Uterus (tissue), 2 donors: ENCODE measurements around the gene TMEM167A.

Experiments used
- POLR2A ChIP-seq, 2 donors: fragments of 450-650 bp; IDR thresholded peaks; one replicate each; pipeline ENCODE4 v1.6.1; 2016; ENCODE audit warnings: antibody characterized with exemption in 2 of 2, mild to moderate bottlenecking in 1 of 2, moderate library complexity in 1 of 2
- TF ChIP-seq, protein P1 (sequence below), 4 experiments: fragments of 200-600 bp in 2 of 4; fragments of 450-650 bp in 2 of 4; sonication (generic) in 2 of 4; IDR thresholded peaks; one replicate each; pipeline ENCODE4 v1.5.1; 2016 to 2019; ENCODE audit warnings: antibody characterized with exemption in 4 of 4, mild to moderate bottlenecking in 2 of 4, moderate library complexity in 1 of 4

DNA sequence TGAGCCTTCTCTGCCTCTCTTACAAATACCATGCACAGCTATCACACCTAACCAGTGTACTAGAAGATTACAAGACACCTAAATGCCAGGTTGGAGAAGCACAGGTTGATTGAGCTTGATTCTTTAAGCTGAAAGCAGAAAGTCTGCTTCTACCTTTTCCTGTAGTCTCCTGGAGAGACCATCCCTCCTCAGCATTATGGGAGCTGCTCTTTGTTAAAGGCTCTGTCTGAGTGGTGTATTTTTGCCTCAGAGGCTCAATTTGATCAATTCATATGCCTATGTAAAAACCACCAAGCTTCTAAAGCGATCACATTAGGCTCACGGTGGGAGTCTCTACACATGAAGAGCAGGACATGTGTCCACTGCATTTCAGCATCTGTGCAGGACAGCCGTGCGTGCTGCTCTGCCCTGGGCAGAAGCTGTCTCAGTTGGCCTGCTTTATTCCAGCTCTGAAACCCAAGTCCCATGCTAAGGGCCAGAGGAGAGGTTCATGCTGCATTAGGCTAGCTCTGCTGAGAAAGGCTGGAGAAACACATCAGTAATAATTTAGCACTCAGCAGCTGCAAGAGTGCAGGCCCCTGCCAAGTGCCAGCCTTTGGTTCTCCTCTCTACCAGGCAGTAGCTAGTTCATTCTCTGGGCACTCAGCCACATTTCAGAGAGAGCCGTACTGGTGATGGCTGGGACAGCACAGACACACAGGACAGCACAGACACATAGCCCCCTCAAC is 41.7 kb downstream of the TMEM167A start:
- TF ChIP-seq, protein P1, sequence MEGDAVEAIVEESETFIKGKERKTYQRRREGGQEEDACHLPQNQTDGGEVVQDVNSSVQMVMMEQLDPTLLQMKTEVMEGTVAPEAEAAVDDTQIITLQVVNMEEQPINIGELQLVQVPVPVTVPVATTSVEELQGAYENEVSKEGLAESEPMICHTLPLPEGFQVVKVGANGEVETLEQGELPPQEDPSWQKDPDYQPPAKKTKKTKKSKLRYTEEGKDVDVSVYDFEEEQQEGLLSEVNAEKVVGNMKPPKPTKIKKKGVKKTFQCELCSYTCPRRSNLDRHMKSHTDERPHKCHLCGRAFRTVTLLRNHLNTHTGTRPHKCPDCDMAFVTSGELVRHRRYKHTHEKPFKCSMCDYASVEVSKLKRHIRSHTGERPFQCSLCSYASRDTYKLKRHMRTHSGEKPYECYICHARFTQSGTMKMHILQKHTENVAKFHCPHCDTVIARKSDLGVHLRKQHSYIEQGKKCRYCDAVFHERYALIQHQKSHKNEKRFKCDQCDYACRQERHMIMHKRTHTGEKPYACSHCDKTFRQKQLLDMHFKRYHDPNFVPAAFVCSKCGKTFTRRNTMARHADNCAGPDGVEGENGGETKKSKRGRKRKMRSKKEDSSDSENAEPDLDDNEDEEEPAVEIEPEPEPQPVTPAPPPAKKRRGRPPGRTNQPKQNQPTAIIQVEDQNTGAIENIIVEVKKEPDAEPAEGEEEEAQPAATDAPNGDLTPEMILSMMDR (IDR thresholded peaks at IDR 0.05) = no peak
- no peak for TF ChIP-seq POLR2A (IDR thresholded peaks at IDR 0.05)
